HepG2 (cell line): ENCODE measurements around the gene PCNX1. TPM values are rescaled to one million over a fixed set of nuclear protein-coding genes. Genes with fewer than 3 reads are reported as not detected.

Source experiments
- ATAC-seq: fragments of 200-7000 bp; cut with Tn5 transposase; 3 replicates; pipeline ENCODE4 v1.9.1; 2020; ENCODE audit warnings: mild to moderate bottlenecking, moderate library complexity
- BruUV-seq: library from RNA; stranded (reverse); fragments of 400-500 nt; replicated peaks from 2 replicates; lab custom pipeline; 2021; lab: Mats Ljungman, UMichigan
- CTCF ChIA-PET: fragments of 300-600 bp; formaldehyde crosslinking; extraction: SDS; loops from one replicate; lab custom pipeline; 2021; ENCODE audit warnings: low total read pairs, inconsistent platforms, low intra/inter-chr PET ratio; lab: Yijun Ruan, JAX
- POLR2A ChIA-PET: fragments of 350-600 bp; sonication (Branson Sonifier 250); formaldehyde crosslinking; loops from one replicate; lab custom pipeline; 2020; ENCODE audit warnings: antibody characterized with exemption, inconsistent platforms; lab: Yijun Ruan, JAX
- DNase-seq: peaks from one replicate; pipeline ENCODE4 v3.0.0-alpha.2; 2015; ENCODE audit warnings: low spot score
- FAIRE-seq: peaks from 3 replicates; lab custom pipeline; 2011; peaks lifted over from hg19 to GRCh38; lab: Jason Lieb, UNC
- H2AFZ ChIP-seq: one replicate; pipeline ENCODE4 v1.6.1; 2011; ENCODE audit warnings: low read length, inconsistent platforms
- H3K27ac ChIP-seq: fragments of 300-600 bp; 3 replicates; pipeline ENCODE4 v1.8.0; 2011; ENCODE audit warnings: mixed run types, mild to moderate bottlenecking, mixed read lengths, low read length, inconsistent platforms; ENCODE audit not compliant: insufficient read depth; ENCODE audit errors: extremely low read length
- H3K27me3 ChIP-seq, 2 experiments: fragments of 200-600 bp in 1 of 2; 2 replicates in 1 of 2; 3 replicates in 1 of 2; pipeline versions ENCODE4 v1.6.0 to v1.8.0; 2011; ENCODE audit warnings: low read length in 2 of 2, mild to moderate bottlenecking in 2 of 2, moderate library complexity in 2 of 2, inconsistent platforms in 1 of 2; ENCODE audit not compliant: insufficient read depth in 2 of 2, control insufficient read depth in 1 of 2
- H3K36me3 ChIP-seq, 2 experiments: fragments of 200-600 bp in 1 of 2; replicated peaks in 1 of 2; 2 replicates in 1 of 2; 3 replicates in 1 of 2; pipeline versions ENCODE4 v1.5.1 to v1.8.0; 2011; ENCODE audit warnings: low read length in 2 of 2, inconsistent platforms in 1 of 2; ENCODE audit not compliant: insufficient read depth in 2 of 2, control insufficient read depth in 1 of 2
- H3K4me1 ChIP-seq: 2 replicates; pipeline ENCODE4 v1.5.1; 2012; ENCODE audit warnings: low read length, inconsistent platforms; ENCODE audit not compliant: insufficient read depth
- H3K4me2 ChIP-seq: 2 replicates; pipeline ENCODE4 v1.6.0; 2011; ENCODE audit warnings: low read depth, low read length, inconsistent platforms
- H3K4me3 ChIP-seq, 3 experiments: fragments of 200-600 bp in 1 of 3; sonication (generic), shearing (Covaris generic) in 1 of 3; replicated peaks in 1 of 3; 2 replicates each; pipeline ENCODE4 v1.5.1; 2011 to 2016; ENCODE audit warnings: low read length in 3 of 3, inconsistent platforms in 2 of 3, low read depth in 2 of 3, mild to moderate bottlenecking in 2 of 3, control low read depth in 1 of 3, mixed read lengths in 1 of 3; ENCODE audit not compliant: insufficient read depth in 1 of 3
- H3K79me2 ChIP-seq: one replicate; pipeline ENCODE4 v1.6.1; 2011; ENCODE audit warnings: low read length, inconsistent platforms; ENCODE audit not compliant: insufficient read depth
- H3K9ac ChIP-seq: 2 replicates; pipeline ENCODE4 v1.6.0; 2011; ENCODE audit warnings: mild to moderate bottlenecking, low read depth, low read length, inconsistent platforms; ENCODE audit not compliant: insufficient read depth
- H3K9me3 ChIP-seq: 2 replicates; pipeline ENCODE4 v1.5.1; 2012; ENCODE audit warnings: mild to moderate bottlenecking, low read length
- H4K20me1 ChIP-seq: 2 replicates; pipeline ENCODE4 v1.6.0; 2011; ENCODE audit warnings: inconsistent platforms, mild to moderate bottlenecking, low read length, moderate library complexity; ENCODE audit not compliant: insufficient read depth
- THAP7 ChIP-seq: sonication (generic); formaldehyde crosslinking; IDR thresholded peaks from 2 replicates; pipeline ENCODE4 v1.8.1; 2023; ENCODE audit warnings: mild to moderate bottlenecking, missing genetic modification reagents
- ZNF205 ChIP-seq: IDR thresholded peaks from 2 replicates; pipeline ENCODE4 v1.6.1; 2018; ENCODE audit warnings: missing biosample characterization, missing genetic modification reagents
- ZNF737 ChIP-seq: sonication (generic); formaldehyde crosslinking; IDR thresholded peaks from 2 replicates; pipeline ENCODE4 v1.5.0; 2020; ENCODE audit warnings: missing genetic modification reagents, mild to moderate bottlenecking, borderline replicate concordance
- WGBS: methylation state at CpG from one replicate; pipeline ENCODE4 v1.1.6; 2017; ENCODE audit warnings: low lambda C conversion rate; 5-methylcytosine and 5-hydroxymethylcytosine counted together
- in situ Hi-C: cut with HindIII; loops from 2 replicates; pipeline ENCODE4 v1.10.0; 2017; ENCODE audit warnings: low pct_unique_long_range_greater_than_20kb; ENCODE audit not compliant: extremely low pct_ligation_motif_present
- intact Hi-C: fragments of 100-400 bp; cut with micrococcal nuclease; formaldehyde crosslinking; loops from one replicate; pipeline ENCODE4 v1.10.0; 2022; ENCODE audit not compliant: unreplicated experiment
- polyA plus RNA-seq, 8 experiments: library from polyadenylated mRNA; depleted of rRNA in 3 of 8; stranded (reverse) in 7 of 8; unstranded in 1 of 8; fragments of >200 nt; fragmentation: Illumina TruSeq in 4 of 8; extraction: Trizol in 4 of 8; gene quantifications; 2 replicates each; pipeline versions ENCODE4 v1.2.1 to v1.2.3, GENCODE V29; 2011 to 2016; ENCODE audit warnings: low read depth in 4 of 8, missing spikeins in 1 of 8, mixed read lengths in 1 of 8; ENCODE audit not compliant: insufficient read depth in 1 of 8
- total RNA-seq, 5 experiments: library from RNA; depleted of rRNA; stranded (reverse); fragments of >200 nt; fragmentation: Illumina TruSeq; extraction: Trizol; gene quantifications; 2 replicates each; pipeline ENCODE4 v1.2.3, GENCODE V29; 2016; ENCODE audit warnings: low read depth in 1 of 5

The PCNX1 gene
- total and polyA plus RNA-seq, 2 of the 13 experiments (the other 11 are each of a cell fraction or from before 2014, with no cell fraction given): 24.9 to 30.3 TPM

- in situ Hi-C loops: no loop called here
- ChIA-PET POLR2A (no interaction called here), CTCF (no interaction called here)
These were observed 20.6 kb upstream of the PCNX1 start for GRCh38 chr14:70886421-70887206.

GRCh38 chr14:70887207-70887681 lies 20.0 kb upstream of the PCNX1 start:
- no peak overlapping the region for H3K27ac ChIP-seq
- ChIA-PET POLR2A (no interaction called here), CTCF (no interaction called here)
- whole genome bisulfite sequencing: 30% methylated on average over 3 of the region's 3 CpGs
- no peaks in the 10 kb centered on the region for H3K4me1 ChIP-seq
- FAIRE-seq (no peak), DNase-seq (no peak), ATAC-seq (no peak)
- H3K9me3 ChIP-seq: no peaks in the 10 kb centered on the region
- in situ Hi-C loops: no loop called here
- intact Hi-C loops: no loop called here
- no TSS peak for BruUV-seq
- H3K27me3 ChIP-seq: peaks cover 0 to 17% of the 10 kb centered on the region in 2 experiments; a peak in 3 of 5 replicates
- no peaks in the 10 kb centered on the region for H4K20me1 ChIP-seq
- no peak overlapping the region for H3K4me2 ChIP-seq
- no peak overlapping the region for H3K9ac ChIP-seq
- H3K4me3 ChIP-seq: no peak overlapping the region
- H2AFZ ChIP-seq: no peak overlapping the region
- no peaks in the 10 kb centered on the region for H3K36me3 ChIP-seq
- no peak for TF ChIP-seq ZNF737 (CRISPR knock-in tag)
- no peak for TF ChIP-seq ZNF205
- TF ChIP-seq, all 625 proteins: peak for 0
- no peaks in the 10 kb centered on the region for H3K79me2 ChIP-seq

More at GRCh38 chr14:70886421-70887206, 20.6 kb upstream of the PCNX1 start:
- Histone ChIP-seq H3K27me3 (peaks cover 0 to 17% of the 10 kb centered on the region in 2 experiments; a peak in 3 of 5 replicates), H3K9me3 (no peaks in the 10 kb centered on the region), H3K4me1 (no peaks in the 10 kb centered on the region), H4K20me1 (no peaks in the 10 kb centered on the region), H3K36me3 (no peaks in the 10 kb centered on the region), H3K27ac (no peak overlapping the region), H2AFZ (no peak overlapping the region), H3K9ac (no peak overlapping the region), H3K4me2 (no peak overlapping the region), H3K4me3 (no peak overlapping the region), H3K79me2 (no peaks in the 10 kb centered on the region)
- FAIRE-seq: no peak
- BruUV-seq: no TSS peak
- ATAC-seq: no peak
- intact Hi-C loops: no loop called here
- 15% methylated on average over 5 of the region's 5 CpGs for WGBS
- no peak for TF ChIP-seq THAP7 (CRISPR knock-in tag)
- DNase-seq: no peak
